ENCODE results near the gene DENND10.

DNA sequence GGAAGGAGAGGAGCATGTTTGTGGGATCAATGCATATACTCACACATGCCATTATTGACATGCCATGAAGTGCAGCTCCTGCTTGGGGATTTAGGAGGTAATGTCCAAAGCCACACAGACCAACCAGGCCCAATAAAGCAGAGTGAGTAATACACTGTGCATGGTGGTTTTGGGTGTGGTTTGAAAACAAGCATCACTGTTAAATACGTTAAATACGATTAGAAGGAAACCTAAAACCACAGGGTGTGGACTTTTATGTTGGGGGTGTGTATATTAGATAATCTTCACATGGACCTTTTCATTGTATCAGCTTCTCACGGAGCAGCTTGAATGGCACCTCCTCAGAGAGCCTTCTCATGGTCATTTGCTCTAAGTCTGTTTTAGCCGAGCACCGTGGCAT lies 12.9 kb upstream of the DENND10 start:
- TF ChIP-seq, protein P1, sequence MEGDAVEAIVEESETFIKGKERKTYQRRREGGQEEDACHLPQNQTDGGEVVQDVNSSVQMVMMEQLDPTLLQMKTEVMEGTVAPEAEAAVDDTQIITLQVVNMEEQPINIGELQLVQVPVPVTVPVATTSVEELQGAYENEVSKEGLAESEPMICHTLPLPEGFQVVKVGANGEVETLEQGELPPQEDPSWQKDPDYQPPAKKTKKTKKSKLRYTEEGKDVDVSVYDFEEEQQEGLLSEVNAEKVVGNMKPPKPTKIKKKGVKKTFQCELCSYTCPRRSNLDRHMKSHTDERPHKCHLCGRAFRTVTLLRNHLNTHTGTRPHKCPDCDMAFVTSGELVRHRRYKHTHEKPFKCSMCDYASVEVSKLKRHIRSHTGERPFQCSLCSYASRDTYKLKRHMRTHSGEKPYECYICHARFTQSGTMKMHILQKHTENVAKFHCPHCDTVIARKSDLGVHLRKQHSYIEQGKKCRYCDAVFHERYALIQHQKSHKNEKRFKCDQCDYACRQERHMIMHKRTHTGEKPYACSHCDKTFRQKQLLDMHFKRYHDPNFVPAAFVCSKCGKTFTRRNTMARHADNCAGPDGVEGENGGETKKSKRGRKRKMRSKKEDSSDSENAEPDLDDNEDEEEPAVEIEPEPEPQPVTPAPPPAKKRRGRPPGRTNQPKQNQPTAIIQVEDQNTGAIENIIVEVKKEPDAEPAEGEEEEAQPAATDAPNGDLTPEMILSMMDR (conservative IDR thresholded peaks at IDR 0.05), result no peak
- TF ChIP-seq ZFX (IDR thresholded peaks at IDR 0.05), result no peak

Measured in C4-2B (cell line).